Tibial nerve (tissue), 3 donors: ENCODE results near the gene DDX23.

ENCODE experiments used
- POLR2A ChIP-seq, 2 donors: fragments of 450-650 bp; IDR thresholded peaks; one replicate each; pipeline ENCODE4 v1.6.1; 2017; ENCODE audit warnings: antibody characterized with exemption in 2 of 2, mild to moderate bottlenecking in 2 of 2, moderate library complexity in 2 of 2
- TF ChIP-seq, protein P1 (sequence below), 5 experiments: fragments of 200-600 bp in 3 of 5; fragments of 450-650 bp in 2 of 5; sonication (generic) in 3 of 5; IDR thresholded peaks; one replicate each; pipeline ENCODE4 v1.5.1; 2016 to 2019; ENCODE audit warnings: antibody characterized with exemption in 5 of 5, mild to moderate bottlenecking in 3 of 5, moderate library complexity in 2 of 5

DNA sequence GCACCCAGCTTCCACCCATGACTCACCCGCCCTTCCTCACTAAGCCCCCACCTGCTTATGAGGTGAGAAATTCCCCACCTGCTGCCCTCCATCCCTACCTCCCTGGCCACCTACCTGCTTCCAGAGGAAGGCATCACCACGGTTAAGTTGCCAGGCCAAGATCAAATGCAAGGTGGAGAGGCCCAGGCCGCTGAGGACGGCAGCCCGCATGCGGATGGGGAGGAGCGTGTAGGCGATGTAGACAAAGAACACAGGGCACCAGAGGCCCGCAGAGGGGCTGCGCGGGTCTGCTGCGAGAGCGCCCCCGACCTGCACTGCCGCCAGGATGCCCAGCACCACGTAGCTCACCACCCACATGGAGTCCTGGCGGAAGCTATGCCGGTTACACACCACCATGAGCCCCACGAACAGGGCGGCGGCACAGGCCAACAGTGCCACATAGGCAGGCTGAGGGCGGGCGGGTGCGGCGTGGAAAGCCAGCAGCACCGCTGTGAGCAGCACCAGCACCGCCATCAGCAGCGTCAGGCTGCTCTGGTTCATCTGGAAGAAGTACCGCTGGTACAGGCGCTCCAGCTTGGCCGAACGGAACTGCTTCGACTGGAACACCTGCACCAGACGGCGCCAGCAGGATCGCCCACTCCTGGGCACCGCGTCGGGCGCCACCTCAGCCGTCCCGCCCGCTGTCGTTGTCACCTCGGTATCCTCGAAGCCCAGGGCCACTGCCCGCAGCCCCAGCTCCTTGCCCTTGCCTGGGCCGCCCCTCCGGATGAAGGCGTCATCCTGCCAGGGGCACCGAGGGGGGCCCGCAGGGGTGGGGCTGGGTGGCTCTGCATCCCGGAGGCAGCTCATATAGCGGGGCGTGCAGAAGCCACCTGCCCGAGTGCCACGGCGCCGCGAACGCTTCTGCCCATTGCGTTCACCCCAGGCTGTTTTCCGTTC is 69.2 kb downstream of the DDX23 start:
- no peak for TF ChIP-seq POLR2A (IDR thresholded peaks at IDR 0.05)
- TF ChIP-seq, protein P1, sequence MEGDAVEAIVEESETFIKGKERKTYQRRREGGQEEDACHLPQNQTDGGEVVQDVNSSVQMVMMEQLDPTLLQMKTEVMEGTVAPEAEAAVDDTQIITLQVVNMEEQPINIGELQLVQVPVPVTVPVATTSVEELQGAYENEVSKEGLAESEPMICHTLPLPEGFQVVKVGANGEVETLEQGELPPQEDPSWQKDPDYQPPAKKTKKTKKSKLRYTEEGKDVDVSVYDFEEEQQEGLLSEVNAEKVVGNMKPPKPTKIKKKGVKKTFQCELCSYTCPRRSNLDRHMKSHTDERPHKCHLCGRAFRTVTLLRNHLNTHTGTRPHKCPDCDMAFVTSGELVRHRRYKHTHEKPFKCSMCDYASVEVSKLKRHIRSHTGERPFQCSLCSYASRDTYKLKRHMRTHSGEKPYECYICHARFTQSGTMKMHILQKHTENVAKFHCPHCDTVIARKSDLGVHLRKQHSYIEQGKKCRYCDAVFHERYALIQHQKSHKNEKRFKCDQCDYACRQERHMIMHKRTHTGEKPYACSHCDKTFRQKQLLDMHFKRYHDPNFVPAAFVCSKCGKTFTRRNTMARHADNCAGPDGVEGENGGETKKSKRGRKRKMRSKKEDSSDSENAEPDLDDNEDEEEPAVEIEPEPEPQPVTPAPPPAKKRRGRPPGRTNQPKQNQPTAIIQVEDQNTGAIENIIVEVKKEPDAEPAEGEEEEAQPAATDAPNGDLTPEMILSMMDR (IDR thresholded peaks at IDR 0.05): no peak
